WI38 (cell line): ENCODE measurements around the gene TRAIP.
A peak's percentile ranks its signal among the peaks of the same experiment; 100 is the strongest.
"Not testable (repeated sequence)": the region's sequence is repeated elsewhere in the genome, so short reads cannot be mapped to it uniquely, and the experiment has no call there.

ENCODE experiments used
- H3K4me3 ChIP-seq: 2 replicates; pipeline ENCODE4 v1.5.1; 2011; ENCODE audit warnings: low read depth, mild to moderate bottlenecking, control low read depth, low read length
- CTCF ChIP-seq: IDR thresholded peaks from 2 replicates; pipeline ENCODE4 v1.5.1; 2012; ENCODE audit warnings: low read depth, mild to moderate bottlenecking, control low read depth, low read length

The TRAIP gene

GRCh38 chr3:49856181-49857005, at the start of gene TRAIP:
TRAIP (minus strand) TSS chr3:49856564; CDS start chr3:49856453, 111 bp downstream.
- peak within 1 kb of the TSS; percentile 86 for H3K4me3 ChIP-seq
- TF ChIP-seq CTCF, result no peak

- not testable (repeated sequence) for H3K4me3 ChIP-seq
Observed at GRCh38 chr3:49904448-49904847, 48.1 kb upstream of the TRAIP start.

- no peak within 1 kb of the TSS for H3K4me3 ChIP-seq
- TF ChIP-seq CTCF, result no peak
Observed at GRCh38 chr3:49903451-49904424, 47.4 kb upstream of the TRAIP start, which contains the start of gene MST1R. MST1R (minus strand) TSS chr3:49903873; CDS start chr3:49903609, 264 bp downstream.

- H3K4me3 ChIP-seq, result no peak overlapping the region
- TF ChIP-seq CTCF, result no peak
Observed at GRCh38 chr3:49902511-49903345, 46.4 kb upstream of the TRAIP start.

GRCh38 chr3:49901366-49902339, 45.3 kb upstream of the TRAIP start:
- no peak overlapping the region for H3K4me3 ChIP-seq
- TF ChIP-seq CTCF, result no peak

- H3K4me3 ChIP-seq, result no peak overlapping the region
- no peak for TF ChIP-seq CTCF
Observed at GRCh38 chr3:49900491-49901153, 44.3 kb upstream of the TRAIP start.
